ENCODE measurements around the gene UGT1A8.
"Not testable (repeated sequence)": the region's sequence is repeated elsewhere in the genome, so short reads cannot be mapped to it uniquely, and the experiment has no call there.

Gene UGT1A8

GRCh38 chr2:233627331-233628025 is 10.0 kb downstream of the UGT1A8 start:
- TF ChIP-seq CTCF (IDR thresholded peaks at IDR 0.05; ENCODE audit: insufficient read depth, low read length, poor library complexity, severe bottlenecking), result no peak
- Histone ChIP-seq H3K4me3 (replicated peaks; ENCODE audit: low read depth, low read length) (no peak overlapping the region), H3K36me3 (ENCODE audit: control insufficient read depth, insufficient read depth, low read length) (no peaks in the 10 kb centered on the region), H3K27me3 (replicated peaks; ENCODE audit: control insufficient read depth, insufficient read depth, low read length) (no peaks in the 10 kb centered on the region)
- no peak for DNase-seq (ENCODE audit: extremely low read depth, insufficient read length)

- not testable (repeated sequence) for DNase-seq (ENCODE audit: extremely low read depth, insufficient read length); H3K36me3 ChIP-seq (ENCODE audit: control insufficient read depth, insufficient read depth, low read length); H3K4me3 ChIP-seq (replicated peaks; ENCODE audit: low read depth, low read length); H3K27me3 ChIP-seq (replicated peaks; ENCODE audit: control insufficient read depth, insufficient read depth, low read length)
Measured at GRCh38 chr2:233636306-233636705, 18.9 kb downstream of the UGT1A8 start, which contains the start of gene UGT1A10. TSS of gene UGT1A10 (plus strand) at chr2:233636448. CDS start at chr2:233636523, 75 bp downstream.

GRCh38 chr2:233638836-233639235 is 21.4 kb downstream of the UGT1A8 start:
- no peak for DNase-seq (ENCODE audit: extremely low read depth, insufficient read length)

GRCh38 chr2:233639860-233640259 is 22.4 kb downstream of the UGT1A8 start:
- DNase-seq (ENCODE audit: extremely low read depth, insufficient read length), result no peak
- no peak for TF ChIP-seq CTCF (IDR thresholded peaks at IDR 0.05; ENCODE audit: insufficient read depth, low read length, poor library complexity, severe bottlenecking)
- Histone ChIP-seq H3K36me3 (ENCODE audit: control insufficient read depth, insufficient read depth, low read length) (no peaks in the 10 kb centered on the region), H3K4me3 (replicated peaks; ENCODE audit: low read depth, low read length) (no peak overlapping the region), H3K27me3 (replicated peaks; ENCODE audit: control insufficient read depth, insufficient read depth, low read length) (no peaks in the 10 kb centered on the region)

More at GRCh38 chr2:233638836-233639235, 21.4 kb downstream of the UGT1A8 start:
- TF ChIP-seq CTCF (IDR thresholded peaks at IDR 0.05; ENCODE audit: insufficient read depth, low read length, poor library complexity, severe bottlenecking), result no peak
- Histone ChIP-seq H3K36me3 (ENCODE audit: control insufficient read depth, insufficient read depth, low read length) (no peaks in the 10 kb centered on the region), H3K27me3 (replicated peaks; ENCODE audit: control insufficient read depth, insufficient read depth, low read length) (no peaks in the 10 kb centered on the region), H3K4me3 (replicated peaks; ENCODE audit: low read depth, low read length) (no peak overlapping the region)

GRCh38 chr2:233643128-233643527 is 25.7 kb downstream of the UGT1A8 start:
- Histone ChIP-seq H3K36me3 (ENCODE audit: control insufficient read depth, insufficient read depth, low read length) (no peaks in the 10 kb centered on the region), H3K4me3 (replicated peaks; ENCODE audit: low read depth, low read length) (no peak overlapping the region), H3K27me3 (replicated peaks; ENCODE audit: control insufficient read depth, insufficient read depth, low read length) (no peaks in the 10 kb centered on the region)
- no peak for TF ChIP-seq CTCF (IDR thresholded peaks at IDR 0.05; ENCODE audit: insufficient read depth, low read length, poor library complexity, severe bottlenecking)
- DNase-seq (ENCODE audit: extremely low read depth, insufficient read length), result no peak

- DNase-seq (ENCODE audit: extremely low read depth, insufficient read length); H3K4me3 ChIP-seq (replicated peaks; ENCODE audit: low read depth, low read length); H3K36me3 ChIP-seq (ENCODE audit: control insufficient read depth, insufficient read depth, low read length); H3K27me3 ChIP-seq (replicated peaks; ENCODE audit: control insufficient read depth, insufficient read depth, low read length): not testable (repeated sequence)
Measured at GRCh38 chr2:233646033-233646432, 28.6 kb downstream of the UGT1A8 start.

GRCh38 chr2:233650981-233651380 is 33.5 kb downstream of the UGT1A8 start:
- no peak overlapping the region for H3K4me3 ChIP-seq (replicated peaks; ENCODE audit: low read depth, low read length)

More at GRCh38 chr2:233650981-233651380, 33.5 kb downstream of the UGT1A8 start:
- TF ChIP-seq CTCF (IDR thresholded peaks at IDR 0.05; ENCODE audit: insufficient read depth, low read length, poor library complexity, severe bottlenecking), result no peak
- no peak for DNase-seq (ENCODE audit: extremely low read depth, insufficient read length)
- no peaks in the 10 kb centered on the region for H3K27me3 ChIP-seq (replicated peaks; ENCODE audit: control insufficient read depth, insufficient read depth, low read length)
- H3K36me3 ChIP-seq (ENCODE audit: control insufficient read depth, insufficient read depth, low read length), result no peaks in the 10 kb centered on the region

All from GM06990 (cell line).